GM12891 (cell line): ENCODE measurements around the gene BCCIP.

ENCODE experiments used
- POLR2A ChIP-seq: IDR thresholded peaks from 2 replicates; pipeline ENCODE4 v1.6.1; 2011; ENCODE audit warnings: low read depth, low read length, control low read depth
- POLR2AphosphoS5 ChIP-seq: IDR thresholded peaks from 2 replicates; pipeline ENCODE4 v1.6.1; 2011; ENCODE audit warnings: low read depth, low read length, control low read depth
- TAF1 ChIP-seq: IDR thresholded peaks from 2 replicates; pipeline ENCODE4 v1.6.1; 2011; ENCODE audit warnings: low read depth, low read length, control low read depth

DNA sequence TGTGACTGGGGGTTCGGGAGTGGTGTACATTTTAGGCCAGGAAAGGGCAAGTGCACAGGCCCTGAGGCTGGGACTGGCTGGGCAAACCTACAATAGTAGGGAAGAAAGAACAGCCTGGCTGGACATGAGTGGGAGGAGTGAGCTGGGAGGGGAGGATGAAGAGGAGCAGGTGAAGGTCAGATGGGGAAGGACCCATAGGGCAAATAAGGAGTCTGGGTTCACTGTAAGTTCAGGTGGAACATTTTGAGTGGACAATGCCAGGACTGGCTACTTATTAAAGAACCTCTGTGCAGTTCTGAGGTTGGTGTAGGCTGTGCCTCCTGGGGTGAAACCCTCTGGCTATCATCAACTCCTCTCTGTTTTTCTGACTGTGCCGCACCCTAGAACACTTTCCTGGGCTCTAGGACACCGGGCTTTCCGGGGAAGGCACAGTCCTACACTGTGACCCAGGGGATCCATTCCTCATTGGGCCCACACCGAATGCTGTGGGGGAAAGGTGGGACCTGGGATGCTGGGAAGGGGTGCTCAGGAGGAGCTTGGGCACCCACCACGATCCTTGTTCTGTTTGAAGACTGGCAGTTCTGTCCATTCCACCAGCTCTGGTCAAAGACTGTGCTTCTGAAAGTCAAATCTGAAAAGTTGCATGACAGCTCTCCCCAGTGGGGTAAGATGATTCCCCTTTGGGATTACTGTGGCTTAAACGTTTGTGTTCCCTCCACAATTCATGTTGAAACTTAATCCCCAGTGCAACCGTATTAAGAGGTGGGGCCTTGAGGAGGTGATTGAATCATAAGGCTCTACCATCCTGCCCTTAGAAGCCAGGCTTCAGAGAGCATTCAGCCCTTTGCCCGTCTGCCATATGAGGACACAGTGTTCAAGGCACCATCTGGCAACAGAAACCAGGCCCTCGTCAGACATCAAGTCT, 43.7 kb upstream of the BCCIP start:
- no peak for TF ChIP-seq POLR2AphosphoS5
- no peak for TF ChIP-seq POLR2A
- TF ChIP-seq TAF1, result no peak
